ENCODE measurements around the gene FMR1NB. TPM values are rescaled to one million over a fixed set of nuclear protein-coding genes. Genes with fewer than 3 reads are reported as not detected.

The FMR1NB gene, protein sequence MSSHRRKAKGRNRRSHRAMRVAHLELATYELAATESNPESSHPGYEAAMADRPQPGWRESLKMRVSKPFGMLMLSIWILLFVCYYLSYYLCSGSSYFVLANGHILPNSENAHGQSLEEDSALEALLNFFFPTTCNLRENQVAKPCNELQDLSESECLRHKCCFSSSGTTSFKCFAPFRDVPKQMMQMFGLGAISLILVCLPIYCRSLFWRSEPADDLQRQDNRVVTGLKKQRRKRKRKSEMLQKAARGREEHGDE
- total RNA-seq = not detected

DNA sequence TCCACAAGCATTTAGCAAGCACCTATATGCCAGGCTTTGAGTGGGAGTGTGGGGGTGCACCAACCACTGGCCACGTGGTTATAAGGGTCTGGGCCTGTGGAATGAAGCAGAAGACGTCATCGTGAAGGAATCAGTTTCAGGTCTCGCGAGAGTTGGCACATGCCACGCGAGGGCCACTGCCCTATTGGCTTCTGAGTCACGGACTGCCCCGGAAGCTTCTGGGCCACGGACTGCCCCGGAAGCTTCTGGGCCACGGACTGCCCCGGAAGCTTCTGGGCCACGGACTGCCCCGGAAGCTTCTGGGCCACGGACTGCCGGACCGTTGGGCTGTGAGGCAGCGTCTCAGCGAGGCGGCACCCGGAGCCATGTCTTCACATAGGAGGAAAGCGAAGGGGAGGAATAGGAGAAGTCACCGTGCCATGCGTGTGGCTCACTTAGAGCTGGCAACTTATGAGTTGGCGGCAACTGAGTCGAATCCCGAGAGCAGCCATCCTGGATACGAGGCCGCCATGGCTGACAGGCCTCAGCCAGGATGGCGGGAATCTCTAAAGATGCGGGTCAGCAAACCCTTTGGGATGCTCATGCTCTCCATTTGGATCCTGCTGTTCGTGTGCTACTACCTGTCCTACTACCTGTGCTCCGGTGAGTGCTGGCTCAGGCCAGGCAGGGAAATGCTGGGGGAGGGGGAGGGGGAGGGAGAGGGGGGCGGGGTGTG, at the start of gene FMR1NB:
FMR1NB (plus strand) TSS at position 300 of the 715 bp plus-strand sequence; CDS start at position 366, 66 bp downstream.
- 93 to 96% methylated on average over 8 to 29 of the region's 35 CpGs for WGBS, 2 donors
- H3K27ac ChIP-seq = no peak within 1 kb of the TSS
- H3K4me1 ChIP-seq = no peaks in the 10 kb centered on the region
- no peaks in the 10 kb centered on the region for H3K27me3 ChIP-seq
- DNase-seq (ENCODE audit: low spot score in 2 of 2) = no peak
- no peaks in the 10 kb centered on the region for H3K36me3 ChIP-seq
- no peak within 1 kb of the TSS for H3K4me3 ChIP-seq
- TF ChIP-seq, protein P1, sequence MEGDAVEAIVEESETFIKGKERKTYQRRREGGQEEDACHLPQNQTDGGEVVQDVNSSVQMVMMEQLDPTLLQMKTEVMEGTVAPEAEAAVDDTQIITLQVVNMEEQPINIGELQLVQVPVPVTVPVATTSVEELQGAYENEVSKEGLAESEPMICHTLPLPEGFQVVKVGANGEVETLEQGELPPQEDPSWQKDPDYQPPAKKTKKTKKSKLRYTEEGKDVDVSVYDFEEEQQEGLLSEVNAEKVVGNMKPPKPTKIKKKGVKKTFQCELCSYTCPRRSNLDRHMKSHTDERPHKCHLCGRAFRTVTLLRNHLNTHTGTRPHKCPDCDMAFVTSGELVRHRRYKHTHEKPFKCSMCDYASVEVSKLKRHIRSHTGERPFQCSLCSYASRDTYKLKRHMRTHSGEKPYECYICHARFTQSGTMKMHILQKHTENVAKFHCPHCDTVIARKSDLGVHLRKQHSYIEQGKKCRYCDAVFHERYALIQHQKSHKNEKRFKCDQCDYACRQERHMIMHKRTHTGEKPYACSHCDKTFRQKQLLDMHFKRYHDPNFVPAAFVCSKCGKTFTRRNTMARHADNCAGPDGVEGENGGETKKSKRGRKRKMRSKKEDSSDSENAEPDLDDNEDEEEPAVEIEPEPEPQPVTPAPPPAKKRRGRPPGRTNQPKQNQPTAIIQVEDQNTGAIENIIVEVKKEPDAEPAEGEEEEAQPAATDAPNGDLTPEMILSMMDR (IDR thresholded peaks at IDR 0.05) = no peak
- no peak for TF ChIP-seq POLR2A (IDR thresholded peaks at IDR 0.05)
- no peak for TF ChIP-seq EP300 (IDR thresholded peaks at IDR 0.05)
- H3K9me3 ChIP-seq = no peaks in the 10 kb centered on the region

DNA sequence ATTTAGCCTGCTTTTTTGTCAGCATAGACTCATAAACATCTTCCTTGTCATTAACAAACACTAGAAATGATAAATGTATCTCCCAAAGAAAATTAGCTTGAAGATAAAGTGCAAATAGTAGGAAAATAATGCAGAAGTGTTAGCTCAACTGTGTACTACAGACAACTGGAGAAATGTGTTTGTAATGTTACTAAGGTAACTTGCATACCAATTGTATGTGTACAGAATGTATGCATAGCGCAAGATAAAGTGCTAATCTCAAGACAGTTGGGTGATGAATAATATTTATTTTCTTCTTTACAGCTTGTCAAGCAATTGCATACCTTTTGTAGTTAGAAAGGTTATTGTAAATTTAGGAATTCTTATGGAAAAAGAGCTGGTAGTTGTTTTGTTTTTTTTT, 47.3 kb upstream of the FMR1NB start:
- 89 to 100% methylated on average over 1 of the region's 1 CpG for WGBS, 2 donors
- Histone ChIP-seq H3K9me3 (no peaks in the 10 kb centered on the region), H3K4me1 (no peaks in the 10 kb centered on the region), H3K27ac (no peak overlapping the region), H3K4me3 (no peak overlapping the region), H3K36me3 (peaks cover 0 to 11% (median 0%) of the 10 kb centered on the region in 3 donors), H3K27me3 (no peaks in the 10 kb centered on the region)
- TF ChIP-seq, protein P1 (IDR thresholded peaks at IDR 0.05) = no peak
- TF ChIP-seq POLR2A (IDR thresholded peaks at IDR 0.05) = no peak
- no peak for TF ChIP-seq EP300 (IDR thresholded peaks at IDR 0.05)
- DNase-seq (ENCODE audit: low spot score in 2 of 2) = no peak

DNA sequence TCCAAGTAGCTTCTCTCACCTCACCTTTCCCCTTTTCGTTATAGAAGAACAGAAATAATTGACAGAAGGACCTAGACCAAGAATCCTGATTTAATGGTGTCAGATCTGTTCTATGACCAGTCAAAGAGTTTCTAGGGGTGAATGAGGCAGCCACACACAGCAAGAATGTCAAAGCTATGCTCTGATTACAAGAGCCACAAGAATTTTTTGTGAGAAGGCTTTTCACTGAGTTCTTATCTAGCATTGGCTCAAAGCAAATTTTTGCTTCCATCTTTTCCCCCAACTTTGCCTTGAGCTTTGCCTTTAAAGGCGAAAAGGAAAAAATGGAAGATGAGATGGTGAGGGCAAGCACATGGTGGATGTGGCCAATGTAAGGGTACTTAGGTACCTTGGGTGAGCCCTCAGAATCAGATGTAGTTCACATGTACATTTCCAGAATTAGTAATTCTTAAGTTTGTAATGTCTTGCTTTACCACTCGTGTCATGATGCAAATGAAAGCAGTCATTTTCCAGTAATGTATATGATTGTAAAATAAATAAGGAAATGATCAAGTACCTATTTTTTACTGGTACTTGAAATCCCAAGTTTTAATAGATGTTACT, 45.9 kb upstream of the FMR1NB start:
- Histone ChIP-seq H3K36me3 (peaks cover 0 to 11% (median 0%) of the 10 kb centered on the region in 3 donors), H3K4me3 (no peak overlapping the region), H3K27ac (no peak overlapping the region), H3K9me3 (no peaks in the 10 kb centered on the region), H3K27me3 (no peaks in the 10 kb centered on the region), H3K4me1 (no peaks in the 10 kb centered on the region)
- 72 to 91% methylated on average over 3 of the region's 3 CpGs for WGBS, 2 donors
- no peak for TF ChIP-seq EP300 (IDR thresholded peaks at IDR 0.05)
- no peak for TF ChIP-seq POLR2A (IDR thresholded peaks at IDR 0.05)
- TF ChIP-seq, protein P1 (IDR thresholded peaks at IDR 0.05) = no peak
- no peak for DNase-seq (ENCODE audit: low spot score in 2 of 2)

DNA sequence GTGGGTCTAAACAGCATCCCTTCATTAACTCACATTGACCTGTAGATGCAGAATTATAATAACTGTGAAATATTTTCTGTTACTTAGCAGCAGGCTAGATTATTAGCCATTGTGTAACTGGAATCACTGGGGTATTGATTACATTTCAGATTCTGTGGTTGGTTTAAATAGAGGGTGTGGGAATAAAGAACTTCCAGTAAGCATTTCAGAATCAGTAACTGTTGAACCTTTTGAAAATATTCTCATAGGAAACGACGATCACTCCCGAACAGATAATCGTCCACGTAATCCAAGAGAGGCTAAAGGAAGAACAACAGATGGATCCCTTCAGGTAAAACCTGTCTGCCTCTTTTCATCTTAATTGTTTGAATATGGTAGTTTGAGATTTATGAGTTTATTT, 35.9 kb upstream of the FMR1NB start:
- no peak for DNase-seq (ENCODE audit: low spot score in 2 of 2)
- Histone ChIP-seq H3K4me1 (no peaks in the 10 kb centered on the region), H3K4me3 (no peak overlapping the region), H3K36me3 (peaks cover 0 to 54% (median 0%) of the 10 kb centered on the region in 3 donors), H3K27me3 (no peaks in the 10 kb centered on the region), H3K27ac (no peak overlapping the region), H3K9me3 (no peaks in the 10 kb centered on the region)
- 94 to 96% methylated on average over 5 of the region's 5 CpGs for WGBS, 2 donors
- TF ChIP-seq POLR2A (IDR thresholded peaks at IDR 0.05) (no peak), EP300 (IDR thresholded peaks at IDR 0.05) (no peak)
- TF ChIP-seq, protein P1 (IDR thresholded peaks at IDR 0.05) = no peak

DNA sequence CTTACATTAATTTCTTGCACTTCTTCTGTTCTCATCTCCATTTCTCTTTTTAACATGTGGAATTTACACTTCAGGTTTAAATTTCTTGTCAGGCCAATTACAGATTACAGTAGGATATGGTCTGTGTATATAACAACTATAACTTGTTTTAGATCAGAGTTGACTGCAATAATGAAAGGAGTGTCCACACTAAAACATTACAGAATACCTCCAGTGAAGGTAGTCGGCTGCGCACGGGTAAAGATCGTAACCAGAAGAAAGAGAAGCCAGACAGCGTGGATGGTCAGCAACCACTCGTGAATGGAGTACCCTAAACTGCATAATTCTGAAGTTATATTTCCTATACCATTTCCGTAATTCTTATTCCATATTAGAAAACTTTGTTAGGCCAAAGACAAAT, 32.6 kb upstream of the FMR1NB start:
- Histone ChIP-seq H3K4me3 (no peak overlapping the region), H3K9me3 (no peaks in the 10 kb centered on the region), H3K27ac (no peak overlapping the region), H3K27me3 (no peaks in the 10 kb centered on the region), H3K36me3 (peaks cover 0 to 45% (median 0%) of the 10 kb centered on the region in 3 donors), H3K4me1 (no peaks in the 10 kb centered on the region)
- DNase-seq (ENCODE audit: low spot score in 2 of 2) = no peak
- TF ChIP-seq POLR2A (IDR thresholded peaks at IDR 0.05) = no peak
- 91 to 93% methylated on average over 7 of the region's 7 CpGs for WGBS, 2 donors
